Endodermal cell (in vitro differentiated cells): Measurements from ENCODE around the gene SF3A2. TPM values are rescaled to one million over a fixed set of nuclear protein-coding genes. Genes with fewer than 3 reads are reported as not detected.

Experiments
- DNase-seq: peaks from one replicate; pipeline ENCODE4 v3.0.0-alpha.2; 2017
- H3K27ac ChIP-seq: 2 replicates; pipeline ENCODE4 v1.5.1; 2013; ENCODE audit warnings: mild to moderate bottlenecking, low read depth, low read length, moderate library complexity
- H3K27me3 ChIP-seq: 2 replicates; pipeline ENCODE4 v1.6.1; 2013; ENCODE audit warnings: mild to moderate bottlenecking, low read length, moderate library complexity; ENCODE audit not compliant: insufficient read depth, control insufficient read depth, poor library complexity, severe bottlenecking
- H3K36me3 ChIP-seq: 2 replicates; pipeline ENCODE4 v1.7.0; 2013; ENCODE audit warnings: mild to moderate bottlenecking, low read length, moderate library complexity; ENCODE audit not compliant: control insufficient read depth, insufficient read depth
- H3K4me1 ChIP-seq: one replicate; pipeline ENCODE4 v1.7.0; 2013; ENCODE audit warnings: low read length; ENCODE audit not compliant: control insufficient read depth, insufficient read depth
- H3K4me3 ChIP-seq: 2 replicates; pipeline ENCODE4 v1.5.1; 2013; ENCODE audit warnings: mild to moderate bottlenecking, low read length, moderate library complexity
- H3K9ac ChIP-seq: 2 replicates; pipeline ENCODE4 v1.6.1; 2013; ENCODE audit warnings: mild to moderate bottlenecking, low read length, moderate library complexity; ENCODE audit not compliant: poor library complexity, severe bottlenecking; ENCODE audit errors: extremely low read depth
- H3K9me3 ChIP-seq: 2 replicates; pipeline ENCODE4 v1.6.1; 2013; ENCODE audit warnings: mild to moderate bottlenecking, low read length, moderate library complexity; ENCODE audit not compliant: control insufficient read depth
- H3K27ac Mint-ChIP-seq: 2 replicates; pipeline ENCODE4 v1.8.0; 2020; ENCODE audit warnings: mixed read lengths
- H3K27me3 Mint-ChIP-seq: 2 replicates; pipeline ENCODE4 v1.8.0; 2021; ENCODE audit warnings: mild to moderate bottlenecking, mixed read lengths; ENCODE audit not compliant: insufficient read depth
- H3K36me3 Mint-ChIP-seq: 2 replicates; pipeline ENCODE4 v1.8.0; 2020; ENCODE audit warnings: low read depth, mixed read lengths
- H3K4me1 Mint-ChIP-seq: 2 replicates; pipeline ENCODE4 v1.8.0; 2020; ENCODE audit warnings: mixed read lengths
- H3K4me3 Mint-ChIP-seq: 2 replicates; pipeline ENCODE4 v1.8.0; 2020; ENCODE audit warnings: mild to moderate bottlenecking, moderate library complexity, mixed read lengths
- H3K9me3 Mint-ChIP-seq: 2 replicates; pipeline ENCODE4 v1.8.0; 2020; ENCODE audit warnings: mild to moderate bottlenecking, mixed read lengths
- CTCF ChIP-seq: fragments of 200-600 bp; sonication (generic); conservative IDR thresholded peaks from 2 replicates; pipeline ENCODE4 v1.5.0; 2021; ENCODE audit warnings: antibody characterized with exemption, mild to moderate bottlenecking
- WGBS, 2 experiments: methylation state at CpG; one replicate each; pipeline versions ENCODE4 v1.1.5 to v1.1.7; 2013; ENCODE audit warnings: missing lambda C conversion rate in 2 of 2, mixed read lengths in 1 of 2; ENCODE audit not compliant: insufficient coverage in 1 of 2, insufficient read length in 1 of 2; 5-methylcytosine and 5-hydroxymethylcytosine counted together
- total RNA-seq, 2 donors: library from RNA; stranded (reverse); fragmentation: NEBNext Ultra II Directional in 1 of 2; extraction: Animal tissue kit (Norgen Biotek cat#: 25700) in 1 of 2; gene quantifications; 2 replicates in 1 of 2; 3 replicates in 1 of 2; pipeline ENCODE4 v1.2.1, GENCODE V29; 2021

Gene SF3A2
- total RNA-seq, 2 donors from 2014 or later, result 126 to 132 TPM

GRCh38 chr19:2273356-2274184 is 36.9 kb downstream of the SF3A2 start:
- peaks cover 7% of the 10 kb centered on the region for H3K4me1 ChIP-seq
- 19 to 32% methylated on average over 17 to 45 of the region's 45 CpGs for WGBS, 2 experiments
- Mint-ChIP-seq H3K27ac (peak overlapping the region; percentile 88), H3K4me3 (peak overlapping the region; percentile 90), H3K9me3 (no peaks in the 10 kb centered on the region), H3K4me1 (peaks cover 15% of the 10 kb centered on the region), H3K36me3 (peaks cover 20% of the 10 kb centered on the region), H3K27me3 (no peaks in the 10 kb centered on the region)
- H3K27me3 ChIP-seq, result no peaks in the 10 kb centered on the region
- peak overlapping the region; percentile 64 for H3K4me3 ChIP-seq
- peak overlapping the region; percentile 40 for H3K27ac ChIP-seq
- peak; percentile 97 for DNase-seq
- peaks cover 22% of the 10 kb centered on the region for H3K36me3 ChIP-seq
- TF ChIP-seq CTCF, result peak; percentile 99
- peak overlapping the region; percentile 16 for H3K9ac ChIP-seq
- H3K9me3 ChIP-seq, result no peaks in the 10 kb centered on the region

GRCh38 chr19:2274185-2274711 is 37.6 kb downstream of the SF3A2 start:
- DNase-seq, result no peak
- Histone ChIP-seq H3K27me3 (no peaks in the 10 kb centered on the region), H3K27ac (no peak overlapping the region), H3K4me1 (peaks cover 7% of the 10 kb centered on the region), H3K9ac (no peak overlapping the region), H3K4me3 (peak overlapping the region; percentile 38), H3K9me3 (no peaks in the 10 kb centered on the region), H3K36me3 (peaks cover 22% of the 10 kb centered on the region)
- WGBS, 2 experiments, result 95 to 97% methylated on average over 8 to 9 of the region's 9 CpGs
- TF ChIP-seq CTCF, result no peak
- Mint-ChIP-seq H3K4me3 (peak overlapping the region; percentile 90), H3K27me3 (no peaks in the 10 kb centered on the region), H3K9me3 (no peaks in the 10 kb centered on the region), H3K4me1 (peaks cover 15% of the 10 kb centered on the region), H3K27ac (peak overlapping the region; percentile 88), H3K36me3 (peaks cover 20% of the 10 kb centered on the region)

GRCh38 chr19:2274931-2275535 is 38.4 kb downstream of the SF3A2 start:
- Mint-ChIP-seq H3K9me3 (no peaks in the 10 kb centered on the region), H3K36me3 (peaks cover 20% of the 10 kb centered on the region), H3K4me1 (peaks cover 15% of the 10 kb centered on the region), H3K4me3 (no peak overlapping the region), H3K27me3 (no peaks in the 10 kb centered on the region), H3K27ac (peak overlapping the region; percentile 78)
- TF ChIP-seq CTCF, result peak; percentile 84
- no peaks in the 10 kb centered on the region for H3K9me3 ChIP-seq
- H3K36me3 ChIP-seq, result peaks cover 22% of the 10 kb centered on the region
- no peak overlapping the region for H3K9ac ChIP-seq
- DNase-seq, result peak; percentile 91
- 74 to 79% methylated on average over 12 to 16 of the region's 16 CpGs for WGBS, 2 experiments
- no peaks in the 10 kb centered on the region for H3K27me3 ChIP-seq
- peaks cover 7% of the 10 kb centered on the region for H3K4me1 ChIP-seq
- no peak overlapping the region for H3K27ac ChIP-seq
- H3K4me3 ChIP-seq, result no peak overlapping the region
